SK-N-SH (cell line): ENCODE results near the gene APOL4. TPM values are rescaled to one million over a fixed set of nuclear protein-coding genes. Genes with fewer than 3 reads are reported as not detected.

Experiments
- CTCF ChIA-PET: fragments of 300-600, 350-600 bp; formaldehyde crosslinking; extraction: SDS; loops from one replicate; lab custom pipeline; 2021; lab: Yijun Ruan, JAX
- POLR2A ChIA-PET: fragments of 350-600 bp; sonication (Branson Sonifier 250); formaldehyde crosslinking; extraction: SDS; loops from one replicate; lab custom pipeline; 2020; ENCODE audit warnings: antibody characterized with exemption, inconsistent platforms; lab: Yijun Ruan, JAX
- DNase-seq: peaks from one replicate; pipeline ENCODE4 v3.0.0; 2012
- H2AFZ ChIP-seq: fragments of 200-600 bp; sonication (generic); 2 replicates; pipeline ENCODE4 v1.8.1; 2016; ENCODE audit warnings: antibody characterized with exemption, mild to moderate bottlenecking, low read depth
- H3F3A ChIP-seq: fragments of 200-600 bp; sonication (generic); replicated peaks from 2 replicates; pipeline ENCODE3; 2016; ENCODE audit warnings: antibody characterized with exemption, mild to moderate bottlenecking; ENCODE audit not compliant: insufficient read depth
- H3K27ac ChIP-seq, 2 experiments: fragments of 200-500 bp in 1 of 2; fragments of 200-600 bp in 1 of 2; sonication (Bioruptor generic) in 1 of 2; sonication (generic), shearing (Covaris generic) in 1 of 2; 2 replicates each; pipeline versions ENCODE4 v1.5.1 to v1.6.1; 2014 to 2016; ENCODE audit warnings: low read depth in 2 of 2, inconsistent platforms in 1 of 2, low read length in 1 of 2, mild to moderate bottlenecking in 1 of 2, mixed read lengths in 1 of 2
- H3K27me3 ChIP-seq: fragments of 200-600 bp; sonication (generic), shearing (Covaris generic); 2 replicates; pipeline ENCODE4 v1.6.1; 2016; ENCODE audit warnings: mixed run types; ENCODE audit not compliant: insufficient read depth
- H3K36me3 ChIP-seq, 2 experiments: fragments of 200-500 bp in 1 of 2; fragments of 200-600 bp in 1 of 2; sonication (Bioruptor generic) in 1 of 2; sonication (generic) in 1 of 2; replicated peaks in 1 of 2; 2 replicates each; pipeline versions ENCODE3 to v1.5.1; 2014 to 2016; ENCODE audit warnings: low read length in 1 of 2, mild to moderate bottlenecking in 1 of 2; ENCODE audit not compliant: insufficient read depth in 2 of 2, control insufficient read depth in 1 of 2
- H3K4me1 ChIP-seq, 2 experiments: fragments of 200-500 bp in 1 of 2; fragments of 200-600 bp in 1 of 2; sonication (Bioruptor generic) in 1 of 2; sonication (generic), shearing (Covaris generic) in 1 of 2; 2 replicates each; pipeline versions ENCODE4 v1.5.1 to v1.6.1; 2014 to 2016; ENCODE audit warnings: low read depth in 1 of 2, low read length in 1 of 2, mixed run types in 1 of 2; ENCODE audit not compliant: insufficient read depth in 2 of 2, control insufficient read depth in 1 of 2
- H3K4me2 ChIP-seq: fragments of 200-600 bp; sonication (generic), shearing (Covaris generic); 2 replicates; pipeline ENCODE4 v1.6.1; 2017; ENCODE audit warnings: mixed run types
- H3K4me3 ChIP-seq, 2 experiments: fragments of 200-500 bp in 1 of 2; fragments of 200-600 bp in 1 of 2; sonication (Bioruptor generic) in 1 of 2; sonication (generic), shearing (Covaris generic) in 1 of 2; 2 replicates each; pipeline versions ENCODE4 v1.5.1 to v1.8.1; 2014 to 2016; ENCODE audit warnings: low read depth in 2 of 2, inconsistent platforms in 1 of 2, low read length in 1 of 2, mild to moderate bottlenecking in 1 of 2, mixed read lengths in 1 of 2, moderate library complexity in 1 of 2
- H3K79me2 ChIP-seq: fragments of 200-600 bp; sonication (generic); 2 replicates; pipeline ENCODE4 v1.8.1; 2017; ENCODE audit warnings: mild to moderate bottlenecking; ENCODE audit not compliant: insufficient read depth
- H3K9ac ChIP-seq: fragments of 200-600 bp; sonication (generic); 2 replicates; pipeline ENCODE4 v1.6.1; 2017; ENCODE audit warnings: mixed run types
- H3K9me2 ChIP-seq: fragments of 200-600 bp; sonication (generic); 2 replicates; pipeline ENCODE4 v1.6.1; 2017; ENCODE audit warnings: mixed run types
- H3K9me3 ChIP-seq: fragments of 200-600 bp; sonication (generic); 2 replicates; pipeline ENCODE4 v1.6.1; 2017; ENCODE audit warnings: mixed run types, mild to moderate bottlenecking, moderate library complexity
- H4K20me1 ChIP-seq: fragments of 200-600 bp; sonication (generic); 2 replicates; pipeline ENCODE4 v1.6.1; 2017; ENCODE audit warnings: mild to moderate bottlenecking, mixed run types; ENCODE audit not compliant: insufficient read depth
- ELF1 ChIP-seq: IDR thresholded peaks from 2 replicates; pipeline ENCODE4 v1.4.0; 2012
- EP300 ChIP-seq, 2 experiments: IDR thresholded peaks; 2 replicates each; pipeline versions ENCODE4 v1.4.0 to v1.6.1; 2012; ENCODE audit warnings: borderline replicate concordance in 1 of 2, low read depth in 1 of 2, low read length in 1 of 2
- EZH2phosphoT487 ChIP-seq: fragments of 200-600 bp; sonication (generic); IDR thresholded peaks from 2 replicates; pipeline ENCODE4 v1.6.1; 2017; ENCODE audit warnings: low read depth, mixed run types, mild to moderate bottlenecking, antibody characterized with exemption, moderate library complexity, borderline replicate concordance
- FOSL2 ChIP-seq: IDR thresholded peaks from 2 replicates; pipeline ENCODE4 v1.4.0; 2012; ENCODE audit warnings: low read depth, mild to moderate bottlenecking, moderate library complexity, borderline replicate concordance
- FOXJ3 ChIP-seq: sonication (generic); formaldehyde crosslinking; IDR thresholded peaks from 2 replicates; pipeline ENCODE4 v1.5.1; 2020; ENCODE audit warnings: mild to moderate bottlenecking, missing genetic modification reagents
- FOXM1 ChIP-seq: IDR thresholded peaks from 2 replicates; pipeline ENCODE4 v1.4.0; 2012; ENCODE audit warnings: low read depth, mild to moderate bottlenecking
- MXI1 ChIP-seq: IDR thresholded peaks from 2 replicates; pipeline ENCODE4 v1.6.1; 2012; ENCODE audit warnings: mild to moderate bottlenecking, low read depth, low read length, improper control_type of control experiment
- NFIC ChIP-seq: IDR thresholded peaks from 2 replicates; pipeline ENCODE4 v1.4.0; 2012; ENCODE audit warnings: borderline replicate concordance
- SIN3A ChIP-seq: IDR thresholded peaks from 2 replicates; pipeline ENCODE4 v1.6.1; 2012; ENCODE audit warnings: low read depth, mild to moderate bottlenecking, low read length, moderate library complexity, borderline replicate concordance
- TAF1 ChIP-seq: IDR thresholded peaks from 2 replicates; pipeline ENCODE4 v1.6.1; 2012; ENCODE audit warnings: low read depth, mild to moderate bottlenecking, low read length, moderate library complexity, borderline replicate concordance
- YY1 ChIP-seq: IDR thresholded peaks from 2 replicates; pipeline ENCODE4 v1.4.0; 2012; ENCODE audit warnings: low read depth, mild to moderate bottlenecking
- whole genome bisulfite sequencing: methylation state at CpG from one replicate; pipeline ENCODE4 v1.1.6; 2017; ENCODE audit warnings: low lambda C conversion rate; 5-methylcytosine and 5-hydroxymethylcytosine counted together
- polyA plus RNA-seq, 3 experiments: library from polyadenylated mRNA; depleted of rRNA; stranded (reverse); fragments of >200 nt; gene quantifications; 2 replicates each; pipeline ENCODE4 v1.2.3, GENCODE V29; 2012
- TF ChIP-seq, protein P1 (sequence below): IDR thresholded peaks from 2 replicates; pipeline ENCODE4; 2012
- TF ChIP-seq, protein P2 (sequence below): IDR thresholded peaks from 2 replicates; pipeline ENCODE4 v1.6.1; 2012; ENCODE audit warnings: mild to moderate bottlenecking, low read depth, low read length, moderate library complexity
- TF ChIP-seq, protein P3 (sequence below): IDR thresholded peaks from 2 replicates; pipeline ENCODE4 v1.4.0; 2012; ENCODE audit warnings: low read depth, borderline replicate concordance

APOL4 gene
- polyA plus RNA-seq, 1 of the 3 experiments (the other 2 are of a cell fraction) = 0.08 TPM

DNA sequence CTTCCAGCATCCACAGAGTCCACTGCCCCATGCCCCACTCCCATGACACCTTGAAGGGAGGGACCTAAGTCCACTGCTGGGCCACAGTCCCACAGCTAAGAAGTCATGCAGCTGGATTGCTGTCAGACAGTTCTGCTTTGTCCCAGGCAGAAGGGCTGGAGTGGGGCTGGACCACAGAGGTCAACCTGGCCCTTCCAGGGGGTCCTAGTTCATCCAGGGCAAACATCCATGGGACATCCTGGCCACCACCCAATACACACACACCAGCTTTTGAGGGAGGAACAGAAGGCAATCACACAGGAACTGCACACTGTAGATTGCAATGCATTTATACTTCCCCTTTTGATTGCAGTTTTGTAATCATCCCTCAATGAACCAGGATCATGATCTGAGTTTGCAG, 11.3 kb upstream of the APOL4 start:
- CTCF ChIA-PET = interaction anchor here (3.7 kb wide), 1 partner anchor 18 kb away, joined by 15 read pairs; no protein-coding TSS in a partner anchor
- Histone ChIP-seq H3K9me3 (no peaks in the 10 kb centered on the region), H3K79me2 (no peaks in the 10 kb centered on the region), H2AFZ (no peak overlapping the region), H3K36me3 (no peaks in the 10 kb centered on the region), H3K9ac (no peak overlapping the region), H3K4me2 (no peak overlapping the region), H3K4me1 (no peaks in the 10 kb centered on the region), H3K4me3 (no peak overlapping the region), H3F3A (no peaks in the 10 kb centered on the region), H3K27ac (no peak overlapping the region), H4K20me1 (no peaks in the 10 kb centered on the region), H3K9me2 (no peaks in the 10 kb centered on the region), H3K27me3 (peaks cover 21% of the 10 kb centered on the region; the same call in 1 of the 2 replicates)
- DNase-seq = no peak
- no peak for TF ChIP-seq FOSL2
- no peak for TF ChIP-seq FOXJ3 (CRISPR knock-in tag)
- TF ChIP-seq YY1 = no peak
- TF ChIP-seq, protein P1, sequence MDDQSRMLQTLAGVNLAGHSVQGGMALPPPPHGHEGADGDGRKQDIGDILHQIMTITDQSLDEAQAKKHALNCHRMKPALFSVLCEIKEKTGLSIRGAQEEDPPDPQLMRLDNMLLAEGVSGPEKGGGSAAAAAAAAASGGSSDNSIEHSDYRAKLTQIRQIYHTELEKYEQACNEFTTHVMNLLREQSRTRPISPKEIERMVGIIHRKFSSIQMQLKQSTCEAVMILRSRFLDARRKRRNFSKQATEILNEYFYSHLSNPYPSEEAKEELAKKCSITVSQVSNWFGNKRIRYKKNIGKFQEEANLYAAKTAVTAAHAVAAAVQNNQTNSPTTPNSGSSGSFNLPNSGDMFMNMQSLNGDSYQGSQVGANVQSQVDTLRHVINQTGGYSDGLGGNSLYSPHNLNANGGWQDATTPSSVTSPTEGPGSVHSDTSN = no peak
- TF ChIP-seq, protein P2, sequence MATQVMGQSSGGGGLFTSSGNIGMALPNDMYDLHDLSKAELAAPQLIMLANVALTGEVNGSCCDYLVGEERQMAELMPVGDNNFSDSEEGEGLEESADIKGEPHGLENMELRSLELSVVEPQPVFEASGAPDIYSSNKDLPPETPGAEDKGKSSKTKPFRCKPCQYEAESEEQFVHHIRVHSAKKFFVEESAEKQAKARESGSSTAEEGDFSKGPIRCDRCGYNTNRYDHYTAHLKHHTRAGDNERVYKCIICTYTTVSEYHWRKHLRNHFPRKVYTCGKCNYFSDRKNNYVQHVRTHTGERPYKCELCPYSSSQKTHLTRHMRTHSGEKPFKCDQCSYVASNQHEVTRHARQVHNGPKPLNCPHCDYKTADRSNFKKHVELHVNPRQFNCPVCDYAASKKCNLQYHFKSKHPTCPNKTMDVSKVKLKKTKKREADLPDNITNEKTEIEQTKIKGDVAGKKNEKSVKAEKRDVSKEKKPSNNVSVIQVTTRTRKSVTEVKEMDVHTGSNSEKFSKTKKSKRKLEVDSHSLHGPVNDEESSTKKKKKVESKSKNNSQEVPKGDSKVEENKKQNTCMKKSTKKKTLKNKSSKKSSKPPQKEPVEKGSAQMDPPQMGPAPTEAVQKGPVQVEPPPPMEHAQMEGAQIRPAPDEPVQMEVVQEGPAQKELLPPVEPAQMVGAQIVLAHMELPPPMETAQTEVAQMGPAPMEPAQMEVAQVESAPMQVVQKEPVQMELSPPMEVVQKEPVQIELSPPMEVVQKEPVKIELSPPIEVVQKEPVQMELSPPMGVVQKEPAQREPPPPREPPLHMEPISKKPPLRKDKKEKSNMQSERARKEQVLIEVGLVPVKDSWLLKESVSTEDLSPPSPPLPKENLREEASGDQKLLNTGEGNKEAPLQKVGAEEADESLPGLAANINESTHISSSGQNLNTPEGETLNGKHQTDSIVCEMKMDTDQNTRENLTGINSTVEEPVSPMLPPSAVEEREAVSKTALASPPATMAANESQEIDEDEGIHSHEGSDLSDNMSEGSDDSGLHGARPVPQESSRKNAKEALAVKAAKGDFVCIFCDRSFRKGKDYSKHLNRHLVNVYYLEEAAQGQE = no peak
- no peak for TF ChIP-seq TAF1
- TF ChIP-seq, protein P3, sequence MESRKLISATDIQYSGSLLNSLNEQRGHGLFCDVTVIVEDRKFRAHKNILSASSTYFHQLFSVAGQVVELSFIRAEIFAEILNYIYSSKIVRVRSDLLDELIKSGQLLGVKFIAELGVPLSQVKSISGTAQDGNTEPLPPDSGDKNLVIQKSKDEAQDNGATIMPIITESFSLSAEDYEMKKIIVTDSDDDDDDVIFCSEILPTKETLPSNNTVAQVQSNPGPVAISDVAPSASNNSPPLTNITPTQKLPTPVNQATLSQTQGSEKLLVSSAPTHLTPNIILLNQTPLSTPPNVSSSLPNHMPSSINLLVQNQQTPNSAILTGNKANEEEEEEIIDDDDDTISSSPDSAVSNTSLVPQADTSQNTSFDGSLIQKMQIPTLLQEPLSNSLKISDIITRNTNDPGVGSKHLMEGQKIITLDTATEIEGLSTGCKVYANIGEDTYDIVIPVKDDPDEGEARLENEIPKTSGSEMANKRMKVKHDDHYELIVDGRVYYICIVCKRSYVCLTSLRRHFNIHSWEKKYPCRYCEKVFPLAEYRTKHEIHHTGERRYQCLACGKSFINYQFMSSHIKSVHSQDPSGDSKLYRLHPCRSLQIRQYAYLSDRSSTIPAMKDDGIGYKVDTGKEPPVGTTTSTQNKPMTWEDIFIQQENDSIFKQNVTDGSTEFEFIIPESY = no peak
- no peak for TF ChIP-seq SIN3A
- TF ChIP-seq EP300 (IDR thresholded peaks at IDR 0.05; ENCODE audit: borderline replicate concordance in 1 of 2, low read depth in 1 of 2, low read length in 1 of 2) = no peak
- POLR2A ChIA-PET = no interaction called here

DNA sequence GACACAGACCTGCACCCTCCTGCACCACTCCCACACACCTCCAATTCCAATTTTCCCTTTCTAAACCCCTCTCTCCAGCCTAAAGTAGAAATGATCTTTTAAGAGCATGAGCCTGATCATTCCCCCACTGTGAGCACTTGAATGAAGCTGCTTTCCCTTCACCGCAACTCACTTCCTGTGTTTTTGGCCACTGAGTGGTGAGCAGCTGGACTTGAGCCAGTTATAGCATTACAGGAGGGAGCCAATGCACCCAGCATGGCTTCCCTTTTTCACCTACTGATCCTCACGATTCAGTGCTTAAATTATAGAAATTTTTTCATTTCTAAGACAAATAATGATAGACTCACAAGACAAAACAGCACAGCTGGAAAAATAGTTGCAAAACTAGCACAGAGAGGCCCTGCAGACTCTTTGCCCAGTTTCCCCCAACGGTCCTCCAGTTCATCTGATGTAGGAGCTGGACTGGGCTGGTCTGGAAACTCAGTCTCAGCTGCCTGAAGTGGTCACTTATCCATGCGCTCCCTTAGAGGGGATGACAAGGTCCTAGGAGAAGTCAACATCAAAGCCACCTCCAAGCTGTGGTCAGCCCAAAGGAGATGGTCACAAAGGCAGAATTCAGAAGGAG, 9.7 kb upstream of the APOL4 start:
- H3K9ac ChIP-seq = no peak overlapping the region
- no peak overlapping the region for H3K4me3 ChIP-seq
- H3K4me2 ChIP-seq = no peak overlapping the region
- H3K4me1 ChIP-seq = no peaks in the 10 kb centered on the region
- no peak overlapping the region for H3K27ac ChIP-seq
- 34% methylated on average over 3 of the region's 4 CpGs for WGBS
- no peak for DNase-seq
- ChIA-PET CTCF (interaction anchor here (0.9 to 3.7 kb wide), 5 partner anchors 10 to 75 kb away, joined by 3 to 15 read pairs (median 5); no protein-coding TSS in a partner anchor), POLR2A (no interaction called here)
- H3K9me3 ChIP-seq = no peaks in the 10 kb centered on the region
- H4K20me1 ChIP-seq = no peaks in the 10 kb centered on the region
- peaks cover 21% of the 10 kb centered on the region; the same call in 1 of the 2 replicates for H3K27me3 ChIP-seq
- H3K9me2 ChIP-seq = no peaks in the 10 kb centered on the region
- no peaks in the 10 kb centered on the region for H3K79me2 ChIP-seq
- no peaks in the 10 kb centered on the region for H3F3A ChIP-seq
- no peak overlapping the region for H2AFZ ChIP-seq
- TF ChIP-seq MXI1 = no peak
- no peak for TF ChIP-seq NFIC
- no peak for TF ChIP-seq FOXM1
- TF ChIP-seq ELF1 = no peak
- TF ChIP-seq EZH2phosphoT487 = no peak
- no peaks in the 10 kb centered on the region for H3K36me3 ChIP-seq
